Prostate gland (tissue), 2 donors: ENCODE results near the gene CCDC92.

Experiments used
- POLR2A ChIP-seq: fragments of 450-650 bp; IDR thresholded peaks from one replicate; pipeline ENCODE4 v1.6.1; 2016; ENCODE audit warnings: antibody characterized with exemption, mild to moderate bottlenecking
- TF ChIP-seq, protein P1 (sequence below), 4 experiments: fragments of 200-600 bp in 2 of 4; fragments of 450-650 bp in 2 of 4; sonication (generic) in 2 of 4; IDR thresholded peaks; 1 replicate in 3 of 4; 2 replicates in 1 of 4; pipeline ENCODE4 v1.5.1; 2016 to 2019; ENCODE audit warnings: antibody characterized with exemption in 4 of 4, mild to moderate bottlenecking in 2 of 4, moderate library complexity in 2 of 4

DNA sequence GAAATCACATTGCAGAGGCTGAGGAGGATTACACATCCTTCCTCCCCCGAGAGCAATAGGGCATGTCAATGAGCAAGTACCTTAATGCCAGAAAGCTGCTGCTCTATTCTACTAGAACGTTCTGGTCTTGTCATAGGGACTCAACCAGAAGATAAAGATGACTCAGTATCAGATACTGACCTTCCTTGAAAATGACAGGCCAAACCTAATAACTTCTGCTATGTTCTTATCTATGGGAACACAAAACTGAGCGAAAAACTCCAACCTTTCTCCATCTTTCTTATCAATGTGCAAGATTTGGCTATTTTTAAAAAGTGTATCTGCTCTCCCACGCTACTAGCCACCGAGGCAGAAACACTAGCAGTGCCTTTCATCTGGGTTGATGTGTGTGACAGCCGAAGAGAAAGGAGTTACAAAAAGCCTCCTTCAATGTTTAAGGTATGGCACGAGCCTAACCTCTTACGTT is 5.5 kb downstream of the CCDC92 start:
- no peak for TF ChIP-seq POLR2A
- TF ChIP-seq, protein P1, sequence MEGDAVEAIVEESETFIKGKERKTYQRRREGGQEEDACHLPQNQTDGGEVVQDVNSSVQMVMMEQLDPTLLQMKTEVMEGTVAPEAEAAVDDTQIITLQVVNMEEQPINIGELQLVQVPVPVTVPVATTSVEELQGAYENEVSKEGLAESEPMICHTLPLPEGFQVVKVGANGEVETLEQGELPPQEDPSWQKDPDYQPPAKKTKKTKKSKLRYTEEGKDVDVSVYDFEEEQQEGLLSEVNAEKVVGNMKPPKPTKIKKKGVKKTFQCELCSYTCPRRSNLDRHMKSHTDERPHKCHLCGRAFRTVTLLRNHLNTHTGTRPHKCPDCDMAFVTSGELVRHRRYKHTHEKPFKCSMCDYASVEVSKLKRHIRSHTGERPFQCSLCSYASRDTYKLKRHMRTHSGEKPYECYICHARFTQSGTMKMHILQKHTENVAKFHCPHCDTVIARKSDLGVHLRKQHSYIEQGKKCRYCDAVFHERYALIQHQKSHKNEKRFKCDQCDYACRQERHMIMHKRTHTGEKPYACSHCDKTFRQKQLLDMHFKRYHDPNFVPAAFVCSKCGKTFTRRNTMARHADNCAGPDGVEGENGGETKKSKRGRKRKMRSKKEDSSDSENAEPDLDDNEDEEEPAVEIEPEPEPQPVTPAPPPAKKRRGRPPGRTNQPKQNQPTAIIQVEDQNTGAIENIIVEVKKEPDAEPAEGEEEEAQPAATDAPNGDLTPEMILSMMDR (IDR thresholded peaks at IDR 0.05), result no peak
